Chondrocyte (in vitro differentiated cells): ENCODE measurements around the gene RFWD3. TPM values are rescaled to one million over a fixed set of nuclear protein-coding genes. Genes with fewer than 3 reads are reported as not detected.

Experiments
- DNase-seq: peaks from one replicate; pipeline ENCODE4 v3.0.0; 2021; ENCODE audit warnings: mixed read lengths, low spot score
- H3K27ac Mint-ChIP-seq: one replicate; pipeline ENCODE4 v1.8.0; 2021; ENCODE audit warnings: mild to moderate bottlenecking, moderate library complexity, mixed read lengths; ENCODE audit not compliant: unreplicated experiment
- H3K27me3 Mint-ChIP-seq: 2 replicates; pipeline ENCODE4 v1.8.0; 2021; ENCODE audit warnings: low read depth, mixed read lengths
- H3K36me3 Mint-ChIP-seq: 2 replicates; pipeline ENCODE4 v1.8.0; 2021; ENCODE audit warnings: low read depth, mixed read lengths
- H3K4me1 Mint-ChIP-seq: 2 replicates; pipeline ENCODE4 v1.8.0; 2021; ENCODE audit warnings: low read depth, mild to moderate bottlenecking, mixed read lengths
- H3K4me3 Mint-ChIP-seq: one replicate; pipeline ENCODE4 v1.8.0; 2021; ENCODE audit warnings: mild to moderate bottlenecking, moderate library complexity, mixed read lengths; ENCODE audit not compliant: unreplicated experiment
- H3K9me3 Mint-ChIP-seq: 2 replicates; pipeline ENCODE4 v1.8.0; 2021; ENCODE audit warnings: low read depth, mixed read lengths
- CTCF ChIP-seq: fragments of 200-600 bp; sonication (generic); IDR thresholded peaks from 2 replicates; pipeline ENCODE4 v1.5.0; 2021; ENCODE audit warnings: antibody characterized with exemption, mild to moderate bottlenecking, moderate library complexity
- total RNA-seq: library from RNA; stranded (reverse); gene quantifications from 3 replicates; pipeline ENCODE4 v1.2.1, GENCODE V29; 2021

Gene RFWD3
- total RNA-seq, 1 donor from 2014 or later = 23.2 TPM

- Mint-ChIP-seq H3K4me3 (no peak overlapping the region), H3K4me1 (peaks cover 69% of the 10 kb centered on the region), H3K36me3 (peaks cover 9% of the 10 kb centered on the region), H3K27me3 (no peaks in the 10 kb centered on the region), H3K27ac (peak overlapping the region; percentile 43), H3K9me3 (no peaks in the 10 kb centered on the region)
- no peak for DNase-seq
- TF ChIP-seq CTCF = no peak
These were observed 16.7 kb downstream of the RFWD3 start for GRCh38 chr16:74649839-74650504.

GRCh38 chr16:74641969-74642368, 24.7 kb downstream of the RFWD3 start:
- Mint-ChIP-seq H3K36me3 (peaks cover 17% of the 10 kb centered on the region), H3K4me3 (no peak overlapping the region), H3K27ac (no peak overlapping the region), H3K9me3 (no peaks in the 10 kb centered on the region), H3K4me1 (peaks cover 25% of the 10 kb centered on the region), H3K27me3 (no peaks in the 10 kb centered on the region)
- no peak for TF ChIP-seq CTCF
- no peak for DNase-seq

GRCh38 chr16:74637742-74638453, 28.8 kb downstream of the RFWD3 start:
- Mint-ChIP-seq H3K27me3 (no peaks in the 10 kb centered on the region), H3K36me3 (peaks cover 9% of the 10 kb centered on the region), H3K4me1 (no peaks in the 10 kb centered on the region), H3K27ac (peak overlapping the region; percentile 45), H3K9me3 (no peaks in the 10 kb centered on the region), H3K4me3 (no peak overlapping the region)
- no peak for DNase-seq
- no peak for TF ChIP-seq CTCF

- no peak for DNase-seq
- Mint-ChIP-seq H3K27me3 (no peaks in the 10 kb centered on the region), H3K4me3 (no peak overlapping the region), H3K36me3 (peaks cover 19% of the 10 kb centered on the region), H3K27ac (no peak overlapping the region), H3K9me3 (no peaks in the 10 kb centered on the region), H3K4me1 (no peaks in the 10 kb centered on the region)
- TF ChIP-seq CTCF = no peak
These were observed 31.4 kb downstream of the RFWD3 start for GRCh38 chr16:74635303-74635702.

GRCh38 chr16:74633686-74634085, 33.0 kb downstream of the RFWD3 start:
- H3K4me3 Mint-ChIP-seq = no peak overlapping the region
- no peak overlapping the region for H3K27ac Mint-ChIP-seq
- no peaks in the 10 kb centered on the region for H3K27me3 Mint-ChIP-seq
- H3K36me3 Mint-ChIP-seq = peaks cover 24% of the 10 kb centered on the region
- no peak for DNase-seq
- peaks cover 9% of the 10 kb centered on the region for H3K4me1 Mint-ChIP-seq
- H3K9me3 Mint-ChIP-seq = no peaks in the 10 kb centered on the region
- TF ChIP-seq CTCF = no peak
